IMR-90 (cell line): ENCODE data around the gene JMJD1C. TPM values are rescaled to one million over a fixed set of nuclear protein-coding genes. Genes with fewer than 3 reads are reported as not detected.
A peak's percentile ranks its signal among the peaks of the same experiment; 100 is the strongest.

Experiments
- ATAC-seq: fragments of 200-7000 bp; cut with Tn5 transposase; 2 replicates; pipeline ENCODE4 v1.9.1; 2020; ENCODE audit warnings: low read depth, mild to moderate bottlenecking, moderate library complexity
- BruUV-seq: library from RNA; stranded (reverse); fragments of 400-500 nt; replicated peaks from 2 replicates; lab custom pipeline; 2021; lab: Mats Ljungman, UMichigan
- CTCF ChIA-PET: fragments of 300-600 bp; formaldehyde crosslinking; extraction: SDS; loops from one replicate; lab custom pipeline; 2021; ENCODE audit warnings: antibody characterized with exemption; lab: Yijun Ruan, JAX
- POLR2A ChIA-PET: fragments of 300-600 bp; sonication (Branson Sonifier 250); formaldehyde crosslinking; loops from one replicate; lab custom pipeline; 2022; ENCODE audit warnings: antibody characterized with exemption; ENCODE audit not compliant: unreplicated experiment; lab: Charles Lee
- DNase-seq: peaks from one replicate; pipeline ENCODE4 v3.0.0; 2013
- H2AFZ ChIP-seq: replicated peaks from 2 replicates; pipeline ENCODE3; 2013; ENCODE audit warnings: low read length, mild to moderate bottlenecking; ENCODE audit not compliant: poor library complexity
- H2AK5ac ChIP-seq: 2 replicates; pipeline ENCODE4 v1.6.1; 2013; ENCODE audit warnings: low read depth, low read length, inconsistent platforms
- H2AK9ac ChIP-seq: replicated peaks from 2 replicates; pipeline ENCODE3; 2013; ENCODE audit warnings: mild to moderate bottlenecking, low read depth, low read length, moderate library complexity; ENCODE audit not compliant: poor library complexity
- H2BK120ac ChIP-seq: 2 replicates; pipeline ENCODE4 v1.6.1; 2013; ENCODE audit warnings: low read depth, low read length, inconsistent platforms
- H2BK15ac ChIP-seq: 3 replicates; pipeline ENCODE4 v1.6.1; 2013; ENCODE audit warnings: low read depth, low read length, inconsistent platforms
- H2BK20ac ChIP-seq: 2 replicates; pipeline ENCODE4 v1.6.1; 2013; ENCODE audit warnings: low read depth, mild to moderate bottlenecking, inconsistent platforms, low read length, moderate library complexity
- H2BK5ac ChIP-seq: 2 replicates; pipeline ENCODE4 v1.6.1; 2013; ENCODE audit warnings: mild to moderate bottlenecking, low read depth, low read length, inconsistent platforms; ENCODE audit not compliant: poor library complexity, severe bottlenecking
- H3K14ac ChIP-seq: replicated peaks from 2 replicates; pipeline ENCODE4 v1.6.1; 2013; ENCODE audit warnings: low read depth, low read length, inconsistent platforms
- H3K18ac ChIP-seq: 2 replicates; pipeline ENCODE4 v1.6.1; 2013; ENCODE audit warnings: low read depth, low read length, control low read depth
- H3K23ac ChIP-seq: 2 replicates; pipeline ENCODE4 v1.6.1; 2013; ENCODE audit warnings: low read depth, low read length, inconsistent platforms
- H3K27ac ChIP-seq: 2 replicates; pipeline ENCODE4 v1.5.1; 2013; ENCODE audit warnings: mild to moderate bottlenecking, control low read depth, low read length; ENCODE audit not compliant: insufficient read depth
- H3K27me3 ChIP-seq: 2 replicates; pipeline ENCODE4 v1.6.1; 2013; ENCODE audit warnings: low read length; ENCODE audit not compliant: control insufficient read depth, insufficient read depth
- H3K36me3 ChIP-seq: 2 replicates; pipeline ENCODE4 v1.6.1; 2013; ENCODE audit warnings: low read length, mixed read lengths; ENCODE audit not compliant: control insufficient read depth, insufficient read depth
- H3K4ac ChIP-seq: 2 replicates; pipeline ENCODE4 v1.6.1; 2013; ENCODE audit warnings: low read depth, low read length, inconsistent platforms
- H3K4me1 ChIP-seq: 2 replicates; pipeline ENCODE4 v1.6.1; 2013; ENCODE audit warnings: low read length, mixed read lengths; ENCODE audit not compliant: control insufficient read depth, insufficient read depth
- H3K4me2 ChIP-seq: 2 replicates; pipeline ENCODE4 v1.6.1; 2013; ENCODE audit warnings: low read depth, mild to moderate bottlenecking, control low read depth, low read length, moderate library complexity
- H3K4me3 ChIP-seq: 2 replicates; pipeline ENCODE4 v1.5.1; 2013; ENCODE audit warnings: low read depth, mild to moderate bottlenecking, control low read depth, low read length, moderate library complexity; ENCODE audit not compliant: insufficient read depth
- H3K56ac ChIP-seq: 2 replicates; pipeline ENCODE4 v1.6.1; 2013; ENCODE audit warnings: low read length, inconsistent platforms; ENCODE audit not compliant: insufficient read depth; ENCODE audit errors: extremely low read depth
- H3K79me1 ChIP-seq, 2 experiments: 2 replicates each; pipeline ENCODE4 v1.6.1; 2013; ENCODE audit warnings: low read length in 2 of 2, inconsistent platforms in 1 of 2, low read depth in 1 of 2
- H3K9ac ChIP-seq: 2 replicates; pipeline ENCODE4 v1.6.1; 2013; ENCODE audit warnings: low read depth, low read length, control low read depth
- H3K9me1 ChIP-seq: 2 replicates; pipeline ENCODE4 v1.6.1; 2013; ENCODE audit warnings: low read length, inconsistent platforms; ENCODE audit not compliant: insufficient read depth
- H3K9me3 ChIP-seq: 2 replicates; pipeline ENCODE4 v1.6.1; 2013; ENCODE audit warnings: low read length; ENCODE audit not compliant: control insufficient read depth, insufficient read depth
- H4K20me1 ChIP-seq: 2 replicates; pipeline ENCODE4 v1.6.1; 2013; ENCODE audit warnings: low read length, inconsistent platforms; ENCODE audit not compliant: insufficient read depth
- H4K5ac ChIP-seq: 2 replicates; pipeline ENCODE4 v1.6.1; 2013; ENCODE audit warnings: mild to moderate bottlenecking, low read depth, low read length, control low read depth
- H4K8ac ChIP-seq, 2 experiments: 2 replicates each; pipeline ENCODE4 v1.6.1; 2013; ENCODE audit warnings: low read depth in 2 of 2, low read length in 2 of 2, control low read depth in 1 of 2, inconsistent platforms in 1 of 2
- H4K91ac ChIP-seq: 2 replicates; pipeline ENCODE4 v1.6.1; 2013; ENCODE audit warnings: low read depth, low read length, inconsistent platforms; ENCODE audit not compliant: insufficient read depth
- FOS ChIP-seq: fragments of 150-350 bp; IDR thresholded peaks from 2 replicates; pipeline ENCODE4 v1.6.1; 2016; ENCODE audit warnings: low read depth, low read length
- MAFK ChIP-seq: IDR thresholded peaks from 2 replicates; pipeline ENCODE4 v1.6.1; 2012; ENCODE audit warnings: low read depth, low read length, improper control_type of control experiment
- MXI1 ChIP-seq: IDR thresholded peaks from 2 replicates; pipeline ENCODE4 v1.6.1; 2012; ENCODE audit warnings: low read depth, mild to moderate bottlenecking, low read length, moderate library complexity, borderline replicate concordance
- RCOR1 ChIP-seq: IDR thresholded peaks from 2 replicates; pipeline ENCODE4 v1.6.1; 2012; ENCODE audit warnings: mild to moderate bottlenecking, low read length, improper control_type of control experiment; ENCODE audit not compliant: insufficient replicate concordance
- SMC3 ChIP-seq: fragments of 150-350 bp; IDR thresholded peaks from 2 replicates; pipeline ENCODE4 v1.6.1; 2016; ENCODE audit warnings: low read depth, mild to moderate bottlenecking, antibody characterized with exemption, low read length, moderate library complexity
- WGBS, 2 experiments: methylation state at CpG; one replicate each; pipeline versions ENCODE4 v1.1.5 to v1.1.7; 2013; ENCODE audit warnings: missing lambda C conversion rate in 2 of 2; ENCODE audit not compliant: insufficient read length in 1 of 2; ENCODE audit errors: extremely low coverage in 2 of 2; 5-methylcytosine and 5-hydroxymethylcytosine counted together
- dilution Hi-C: fragments of 300-500 bp; cut with HindIII; formaldehyde crosslinking; loops from one replicate; pipeline ENCODE4 v1.14.3; 2018; ENCODE audit warnings: low sequenced_read_pairs; ENCODE audit not compliant: unreplicated experiment
- in situ Hi-C: fragments of 300-500 bp; cut with MboI; formaldehyde crosslinking; loops from 3 replicates; pipeline ENCODE4 v1.14.3; 2019; ENCODE audit warnings: low sequenced_read_pairs, inconsistent platforms, mixed read lengths
- intact Hi-C: fragments of 100-400 bp; cut with micrococcal nuclease; formaldehyde crosslinking; loops from 2 replicates; pipeline ENCODE4 v1.10.0; 2022
- polyA plus RNA-seq, 3 experiments: library from polyadenylated mRNA; depleted of rRNA; stranded (reverse); fragments of >200 nt; gene quantifications; 2 replicates each; pipeline ENCODE4 v1.2.3, GENCODE V29; 2012; ENCODE audit warnings: low replicate concordance in 1 of 3
- total RNA-seq: library from RNA; depleted of rRNA; stranded (reverse); fragments of >200 nt; gene quantifications from 2 replicates; pipeline ENCODE4 v1.2.3, GENCODE V29; 2012

The JMJD1C gene
- total and polyA plus RNA-seq, 2 of the 4 experiments (the other 2 are of a cell fraction): 15.6 to 96.8 TPM

GRCh38 chr10:63155388-63156020 is 310.3 kb downstream of the JMJD1C start:
- dilution Hi-C loops: loop anchor here (25.0 kb wide), 2 partner anchors 543 to 557 kb away; no protein-coding TSS in a partner anchor
- Histone ChIP-seq H2BK20ac (no peak overlapping the region), H3K27me3 (no peaks in the 10 kb centered on the region), H2BK120ac (no peak overlapping the region), H3K9ac (no peak overlapping the region), H2AK9ac (no peak overlapping the region), H3K36me3 (peaks cover 12% of the 10 kb centered on the region), H2BK5ac (no peak overlapping the region), H3K56ac (no peak overlapping the region), H3K79me1 (peaks cover 16 to 37% of the 10 kb centered on the region in 2 experiments), H2AK5ac (no peak overlapping the region), H4K5ac (no peak overlapping the region), H3K4me3 (no peak overlapping the region), H3K14ac (no peak overlapping the region), H2AFZ (no peak overlapping the region), H3K9me3 (no peaks in the 10 kb centered on the region), H3K23ac (no peak overlapping the region), H4K8ac (no peak overlapping the region), H3K4me1 (peaks cover 2% of the 10 kb centered on the region; the same call in 1 of the 2 replicates), H3K9me1 (no peaks in the 10 kb centered on the region; the same call in 1 of the 2 replicates), H3K27ac (no peak overlapping the region), H3K18ac (no peak overlapping the region), H4K91ac (no peak overlapping the region), H3K4ac (no peak overlapping the region), H4K20me1 (peaks cover 31% of the 10 kb centered on the region; the same call in 1 of the 2 replicates), H3K4me2 (no peak overlapping the region), H2BK15ac (no peak overlapping the region)
- peak; percentile 19 for DNase-seq
- no peak for TF ChIP-seq RCOR1
- no peak for TF ChIP-seq SMC3
- no peak for TF ChIP-seq FOS
- no peak for TF ChIP-seq MXI1
- TF ChIP-seq MAFK: no peak
- no TSS peak for BruUV-seq
- POLR2A ChIA-PET: no interaction called here
- no CpG with 5 or more reads among the region's 8 CpGs for WGBS, 2 experiments
- in situ Hi-C loops: loop anchor here (10.0 kb wide), 3 partner anchors 341 to 721 kb away; partner anchors contain the start of gene EGR2
- intact Hi-C loops: loop anchor here (2.0 to 5.0 kb wide), 3 partner anchors 73 to 353 kb away; partner anchors contain the start of gene ADO
- CTCF ChIA-PET: interaction anchor here (1.2 kb wide), 1 partner anchor 10 kb away, joined by 3 read pairs; no protein-coding TSS in a partner anchor
- ATAC-seq: no peak
